Gastrocnemius medialis (tissue), 4 donors: Measurements from ENCODE around the gene ACO1.

ENCODE experiments used
- POLR2A ChIP-seq, 2 donors: fragments of 450-650 bp; IDR thresholded peaks; one replicate each; pipeline ENCODE4 v1.6.1; 2017; ENCODE audit warnings: antibody characterized with exemption in 2 of 2, mild to moderate bottlenecking in 2 of 2, moderate library complexity in 2 of 2
- TF ChIP-seq, protein P1 (sequence below), 5 experiments: fragments of 450-650 bp in 3 of 5; fragments of 200-600 bp in 2 of 5; sonication (generic) in 2 of 5; IDR thresholded peaks in 4 of 5; conservative IDR thresholded peaks in 1 of 5; 1 replicate in 4 of 5; 2 replicates in 1 of 5; pipeline ENCODE4 v1.5.1; 2016 to 2019; ENCODE audit warnings: antibody characterized with exemption in 5 of 5, mild to moderate bottlenecking in 3 of 5, moderate library complexity in 3 of 5

DNA sequence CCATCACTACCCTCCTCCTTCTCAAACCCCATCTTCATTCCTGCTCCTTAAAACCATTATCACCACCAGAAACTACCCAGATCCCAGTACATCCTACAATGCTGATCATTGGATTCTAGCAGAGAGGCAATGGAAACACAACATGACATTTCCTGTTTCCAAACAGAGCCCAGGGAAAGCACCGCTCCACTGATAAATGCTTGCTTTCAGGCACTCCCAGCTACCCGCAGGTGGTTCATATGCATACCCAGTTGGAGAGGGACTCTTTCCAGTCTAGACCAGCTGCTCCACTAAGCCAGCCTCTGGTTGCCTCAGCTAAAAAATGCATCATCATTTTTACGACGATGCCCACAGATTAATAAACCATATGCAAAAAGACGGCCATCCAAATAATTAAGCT, 39.2 kb upstream of the ACO1 start:
- TF ChIP-seq, protein P1, sequence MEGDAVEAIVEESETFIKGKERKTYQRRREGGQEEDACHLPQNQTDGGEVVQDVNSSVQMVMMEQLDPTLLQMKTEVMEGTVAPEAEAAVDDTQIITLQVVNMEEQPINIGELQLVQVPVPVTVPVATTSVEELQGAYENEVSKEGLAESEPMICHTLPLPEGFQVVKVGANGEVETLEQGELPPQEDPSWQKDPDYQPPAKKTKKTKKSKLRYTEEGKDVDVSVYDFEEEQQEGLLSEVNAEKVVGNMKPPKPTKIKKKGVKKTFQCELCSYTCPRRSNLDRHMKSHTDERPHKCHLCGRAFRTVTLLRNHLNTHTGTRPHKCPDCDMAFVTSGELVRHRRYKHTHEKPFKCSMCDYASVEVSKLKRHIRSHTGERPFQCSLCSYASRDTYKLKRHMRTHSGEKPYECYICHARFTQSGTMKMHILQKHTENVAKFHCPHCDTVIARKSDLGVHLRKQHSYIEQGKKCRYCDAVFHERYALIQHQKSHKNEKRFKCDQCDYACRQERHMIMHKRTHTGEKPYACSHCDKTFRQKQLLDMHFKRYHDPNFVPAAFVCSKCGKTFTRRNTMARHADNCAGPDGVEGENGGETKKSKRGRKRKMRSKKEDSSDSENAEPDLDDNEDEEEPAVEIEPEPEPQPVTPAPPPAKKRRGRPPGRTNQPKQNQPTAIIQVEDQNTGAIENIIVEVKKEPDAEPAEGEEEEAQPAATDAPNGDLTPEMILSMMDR (IDR thresholded peaks at IDR 0.05 in 4 of 5, conservative IDR thresholded peaks at IDR 0.05 in 1 of 5): no peak
- TF ChIP-seq POLR2A (IDR thresholded peaks at IDR 0.05): no peak
